ENCODE data around the gene ITIH3. TPM values are rescaled to one million over a fixed set of nuclear protein-coding genes. Genes with fewer than 3 reads are reported as not detected.

Gene ITIH3
- total and polyA plus RNA-seq, 2 of the 4 experiments (the other 2 are of a cell fraction), result 0.72 to 0.94 TPM

DNA sequence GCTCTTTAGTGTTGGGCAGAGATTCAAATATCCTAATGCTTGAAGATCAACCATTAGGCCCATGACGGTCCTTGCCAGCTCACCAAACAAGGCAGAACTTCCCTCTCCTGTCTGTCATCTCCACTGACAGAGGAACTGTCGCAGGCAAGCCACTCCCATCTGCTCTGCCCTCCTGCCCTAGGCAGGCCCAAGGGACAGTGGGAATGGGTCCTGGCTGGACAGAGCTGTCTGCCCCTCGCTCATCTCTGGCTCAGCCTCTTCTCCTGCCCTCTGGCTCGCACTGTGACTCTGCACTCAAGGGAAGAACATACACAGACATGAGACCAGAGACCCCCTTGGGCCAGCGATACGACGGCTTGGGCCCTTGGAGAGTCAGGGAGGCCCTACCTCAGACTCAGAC, 47.8 kb downstream of the ITIH3 start:
- Histone ChIP-seq H3K9ac (ENCODE audit: low read depth, low read length) (no peak overlapping the region), H4K20me1 (ENCODE audit: insufficient read depth, low read length) (no peaks in the 10 kb centered on the region; the same call in 1 of the 2 replicates), H3K18ac (ENCODE audit: low read depth, low read length) (no peak overlapping the region), H3K4me3 (ENCODE audit: insufficient read depth, low read depth, low read length) (no peak overlapping the region), H3K27ac (ENCODE audit: insufficient read depth, low read length) (no peak overlapping the region), H3K79me1 (ENCODE audit: low read depth in 1 of 2, low read length in 2 of 2) (no peaks in the 10 kb centered on the region; a peak in 1 of 4 replicates), H3K56ac (ENCODE audit: extremely low read depth, insufficient read depth, low read length) (no peak overlapping the region), H2BK15ac (ENCODE audit: low read depth, low read length) (no peak overlapping the region), H3K4me2 (ENCODE audit: low read depth, low read length) (no peak overlapping the region), H3K14ac (replicated peaks; ENCODE audit: low read depth, low read length) (no peak overlapping the region), H3K4me1 (ENCODE audit: control insufficient read depth, insufficient read depth, low read length) (peaks cover 4% of the 10 kb centered on the region; the same call in 1 of the 2 replicates), H2AFZ (replicated peaks; ENCODE audit: low read length, poor library complexity) (no peak overlapping the region), H4K91ac (ENCODE audit: insufficient read depth, low read depth, low read length) (no peak overlapping the region), H3K23ac (ENCODE audit: low read depth, low read length) (no peak overlapping the region), H3K9me3 (ENCODE audit: control insufficient read depth, insufficient read depth, low read length) (no peaks in the 10 kb centered on the region), H3K36me3 (ENCODE audit: control insufficient read depth, insufficient read depth, low read length) (peaks cover 15% of the 10 kb centered on the region; the same call in 1 of the 2 replicates), H2BK120ac (ENCODE audit: low read depth, low read length) (no peak overlapping the region), H2BK5ac (ENCODE audit: low read depth, low read length, poor library complexity, severe bottlenecking) (no peak overlapping the region), H2BK20ac (ENCODE audit: low read depth, low read length) (no peak overlapping the region), H4K8ac (ENCODE audit: low read depth in 2 of 2, low read length in 2 of 2) (no peak overlapping the region), H2AK9ac (replicated peaks; ENCODE audit: low read depth, low read length, poor library complexity) (no peak overlapping the region), H3K27me3 (ENCODE audit: control insufficient read depth, insufficient read depth, low read length) (no peaks in the 10 kb centered on the region), H3K9me1 (ENCODE audit: insufficient read depth, low read length) (peaks cover 7% of the 10 kb centered on the region; the same call in 1 of the 2 replicates), H4K5ac (ENCODE audit: low read depth, low read length) (no peak overlapping the region), H2AK5ac (ENCODE audit: low read depth, low read length) (no peak overlapping the region), H3K4ac (ENCODE audit: low read depth, low read length) (no peak overlapping the region)
- intact Hi-C loops (cut with micrococcal nuclease) (no loop called here), in situ Hi-C loops (cut with MboI; ENCODE audit: low sequenced_read_pairs) (no loop called here), dilution Hi-C loops (cut with HindIII; ENCODE audit: low sequenced_read_pairs, unreplicated experiment) (no loop called here)
- no peak for ATAC-seq (ENCODE audit: low read depth)
- WGBS, 2 experiments (ENCODE audit: extremely low coverage in 2 of 2, insufficient read length in 1 of 2), result 88% methylated on average over 3 of the region's 7 CpGs; no CpG with 5 or more reads in 1 of the 2 experiments
- BruUV-seq (replicated peaks), result no TSS peak
- DNase-seq, result no peak
- ChIA-PET POLR2A (ENCODE audit: unreplicated experiment) (no interaction called here), CTCF (no interaction called here)
- TF ChIP-seq RFX5 (IDR thresholded peaks at IDR 0.05; ENCODE audit: low read depth, low read length) (no peak), RAD21 (IDR thresholded peaks at IDR 0.05; ENCODE audit: low read length) (no peak), NFE2L2 (IDR thresholded peaks at IDR 0.05; ENCODE audit: low read depth, low read length) (no peak), POLR2A (IDR thresholded peaks at IDR 0.05; ENCODE audit: low read depth, low read length) (no peak), MXI1 (IDR thresholded peaks at IDR 0.05; ENCODE audit: borderline replicate concordance, low read depth, low read length) (no peak), FOS (IDR thresholded peaks at IDR 0.05; ENCODE audit: low read depth, low read length) (no peak), SMC3 (IDR thresholded peaks at IDR 0.05; ENCODE audit: low read depth, low read length) (no peak), CHD1 (IDR thresholded peaks at IDR 0.05; ENCODE audit: low read depth, low read length) (no peak), CEBPB (IDR thresholded peaks at IDR 0.05; ENCODE audit: low read depth, low read length) (no peak), RCOR1 (IDR thresholded peaks at IDR 0.05; ENCODE audit: insufficient replicate concordance, low read length) (no peak), BHLHE40 (IDR thresholded peaks at IDR 0.05; ENCODE audit: low read depth, low read length) (no peak), MAZ (IDR thresholded peaks at IDR 0.05; ENCODE audit: borderline replicate concordance, low read depth, low read length) (no peak), MAFK (IDR thresholded peaks at IDR 0.05; ENCODE audit: low read depth, low read length) (no peak)
- TF ChIP-seq, protein P1, sequence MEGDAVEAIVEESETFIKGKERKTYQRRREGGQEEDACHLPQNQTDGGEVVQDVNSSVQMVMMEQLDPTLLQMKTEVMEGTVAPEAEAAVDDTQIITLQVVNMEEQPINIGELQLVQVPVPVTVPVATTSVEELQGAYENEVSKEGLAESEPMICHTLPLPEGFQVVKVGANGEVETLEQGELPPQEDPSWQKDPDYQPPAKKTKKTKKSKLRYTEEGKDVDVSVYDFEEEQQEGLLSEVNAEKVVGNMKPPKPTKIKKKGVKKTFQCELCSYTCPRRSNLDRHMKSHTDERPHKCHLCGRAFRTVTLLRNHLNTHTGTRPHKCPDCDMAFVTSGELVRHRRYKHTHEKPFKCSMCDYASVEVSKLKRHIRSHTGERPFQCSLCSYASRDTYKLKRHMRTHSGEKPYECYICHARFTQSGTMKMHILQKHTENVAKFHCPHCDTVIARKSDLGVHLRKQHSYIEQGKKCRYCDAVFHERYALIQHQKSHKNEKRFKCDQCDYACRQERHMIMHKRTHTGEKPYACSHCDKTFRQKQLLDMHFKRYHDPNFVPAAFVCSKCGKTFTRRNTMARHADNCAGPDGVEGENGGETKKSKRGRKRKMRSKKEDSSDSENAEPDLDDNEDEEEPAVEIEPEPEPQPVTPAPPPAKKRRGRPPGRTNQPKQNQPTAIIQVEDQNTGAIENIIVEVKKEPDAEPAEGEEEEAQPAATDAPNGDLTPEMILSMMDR (conservative IDR thresholded peaks at IDR 0.05; ENCODE audit: low read depth, low read length), result no peak
- TF ChIP-seq, protein P2, sequence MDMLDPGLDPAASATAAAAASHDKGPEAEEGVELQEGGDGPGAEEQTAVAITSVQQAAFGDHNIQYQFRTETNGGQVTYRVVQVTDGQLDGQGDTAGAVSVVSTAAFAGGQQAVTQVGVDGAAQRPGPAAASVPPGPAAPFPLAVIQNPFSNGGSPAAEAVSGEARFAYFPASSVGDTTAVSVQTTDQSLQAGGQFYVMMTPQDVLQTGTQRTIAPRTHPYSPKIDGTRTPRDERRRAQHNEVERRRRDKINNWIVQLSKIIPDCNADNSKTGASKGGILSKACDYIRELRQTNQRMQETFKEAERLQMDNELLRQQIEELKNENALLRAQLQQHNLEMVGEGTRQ (IDR thresholded peaks at IDR 0.05; ENCODE audit: low read depth, low read length), result no peak
- TF ChIP-seq, protein P3, sequence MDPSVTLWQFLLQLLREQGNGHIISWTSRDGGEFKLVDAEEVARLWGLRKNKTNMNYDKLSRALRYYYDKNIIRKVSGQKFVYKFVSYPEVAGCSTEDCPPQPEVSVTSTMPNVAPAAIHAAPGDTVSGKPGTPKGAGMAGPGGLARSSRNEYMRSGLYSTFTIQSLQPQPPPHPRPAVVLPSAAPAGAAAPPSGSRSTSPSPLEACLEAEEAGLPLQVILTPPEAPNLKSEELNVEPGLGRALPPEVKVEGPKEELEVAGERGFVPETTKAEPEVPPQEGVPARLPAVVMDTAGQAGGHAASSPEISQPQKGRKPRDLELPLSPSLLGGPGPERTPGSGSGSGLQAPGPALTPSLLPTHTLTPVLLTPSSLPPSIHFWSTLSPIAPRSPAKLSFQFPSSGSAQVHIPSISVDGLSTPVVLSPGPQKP (IDR thresholded peaks at IDR 0.05; ENCODE audit: borderline replicate concordance, low read depth, low read length), result no peak

Measured in IMR-90 (cell line).